HK-2 (cell line): ENCODE results near the gene MAPK10.

Source experiments
- DNase-seq: peaks from one replicate; pipeline ENCODE4 v3.0.0-alpha.2; 2018; ENCODE audit not compliant: unreplicated experiment

The MAPK10 gene

DNA sequence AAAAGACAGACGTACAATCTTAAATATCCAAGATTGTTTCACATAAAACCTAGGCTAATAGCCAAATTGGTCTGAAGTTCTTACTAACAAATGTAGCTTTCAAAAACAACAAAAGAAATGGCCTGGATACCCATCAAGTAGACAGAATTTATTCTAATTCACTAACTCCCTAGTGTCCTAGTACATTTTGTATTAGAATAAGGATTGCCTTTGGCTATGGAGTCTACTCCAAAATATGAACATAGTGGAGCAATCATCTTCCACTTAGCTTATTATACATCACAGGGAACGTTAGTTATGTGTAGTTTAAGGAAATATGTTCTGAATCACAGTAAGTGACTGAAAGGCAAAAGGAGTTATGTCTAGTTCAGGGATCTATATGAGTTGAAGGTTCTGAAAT is 81.7 kb downstream of the MAPK10 start:
- no peak for DNase-seq

DNA sequence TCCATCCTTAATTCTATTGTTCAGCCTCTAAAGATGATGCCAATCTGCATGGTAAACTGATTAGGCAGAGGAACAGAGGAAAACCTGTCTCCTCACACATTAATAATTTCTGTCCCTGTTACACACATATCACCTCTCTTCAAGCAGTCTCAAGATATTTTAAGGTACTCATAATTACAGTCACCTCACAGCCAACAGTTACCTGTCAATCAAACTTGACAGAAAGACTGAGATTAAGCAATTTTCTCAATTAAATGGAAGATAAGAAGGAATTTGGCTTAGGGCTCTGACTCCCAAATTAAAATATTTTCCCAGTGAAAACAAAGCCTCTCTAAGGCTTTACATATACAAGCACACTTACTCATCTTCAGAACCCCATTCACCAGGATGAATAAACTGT is 85.2 kb downstream of the MAPK10 start:
- DNase-seq, result no peak

DNA sequence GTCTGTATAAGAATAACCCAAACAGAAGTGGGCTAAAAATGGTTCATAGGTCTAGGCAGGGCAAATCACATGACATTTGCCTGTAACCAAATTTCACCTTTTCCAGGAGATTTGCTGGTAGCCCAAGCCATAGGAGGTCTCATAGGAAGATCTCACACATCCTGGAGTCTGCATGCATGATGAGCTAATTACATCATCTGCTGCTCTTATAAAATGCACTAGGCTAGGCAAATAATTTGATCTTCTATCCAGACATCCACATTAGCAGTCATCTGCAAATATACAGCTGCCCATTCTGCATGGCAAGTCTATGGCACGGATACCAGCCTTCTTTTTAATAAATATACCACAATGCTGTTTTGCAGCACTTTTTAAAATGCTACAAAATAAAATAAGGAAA is 87.2 kb downstream of the MAPK10 start:
- DNase-seq, result no peak

- no peak for DNase-seq
Measured at GRCh38 chr4:86271057-86271456, 88.8 kb downstream of the MAPK10 start.

DNA sequence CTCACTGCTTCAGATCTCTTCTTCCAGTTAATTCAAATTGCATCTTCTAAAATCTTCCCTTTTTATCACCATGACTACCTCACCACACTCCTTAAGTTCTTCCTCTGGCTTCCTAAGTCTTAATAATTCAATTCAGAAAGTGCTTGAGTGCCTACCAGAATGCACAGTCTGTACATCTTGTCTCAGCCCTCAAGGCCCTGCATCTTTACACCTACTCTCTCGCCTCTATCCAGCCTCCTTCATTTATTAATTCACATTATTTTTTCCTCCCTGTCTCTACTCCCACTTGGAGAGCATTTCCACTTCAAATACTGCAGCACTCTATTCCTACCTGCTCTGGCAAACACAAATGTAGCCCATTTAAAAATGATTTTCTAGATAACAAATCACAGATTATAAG is 90.5 kb downstream of the MAPK10 start:
- DNase-seq, result no peak

DNA sequence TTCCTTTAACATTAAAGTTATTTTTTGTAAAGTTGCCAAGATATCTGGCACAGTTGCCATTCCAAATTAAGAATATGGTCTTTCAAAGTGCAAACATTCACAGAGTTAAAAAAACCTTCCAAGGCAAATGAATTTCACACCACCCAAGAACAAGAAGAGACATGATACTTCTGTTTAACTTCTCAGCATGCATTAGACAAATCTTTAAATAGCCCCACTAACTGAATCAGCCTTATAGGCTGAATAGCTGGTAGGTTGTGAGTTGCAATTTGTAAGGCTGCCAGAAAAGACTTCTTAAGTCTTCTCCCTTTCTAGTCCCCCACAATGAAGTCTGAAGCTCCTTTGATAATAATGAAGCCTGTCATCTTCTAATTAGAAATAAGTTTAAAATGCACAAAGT is 95.6 kb downstream of the MAPK10 start:
- no peak for DNase-seq

DNA sequence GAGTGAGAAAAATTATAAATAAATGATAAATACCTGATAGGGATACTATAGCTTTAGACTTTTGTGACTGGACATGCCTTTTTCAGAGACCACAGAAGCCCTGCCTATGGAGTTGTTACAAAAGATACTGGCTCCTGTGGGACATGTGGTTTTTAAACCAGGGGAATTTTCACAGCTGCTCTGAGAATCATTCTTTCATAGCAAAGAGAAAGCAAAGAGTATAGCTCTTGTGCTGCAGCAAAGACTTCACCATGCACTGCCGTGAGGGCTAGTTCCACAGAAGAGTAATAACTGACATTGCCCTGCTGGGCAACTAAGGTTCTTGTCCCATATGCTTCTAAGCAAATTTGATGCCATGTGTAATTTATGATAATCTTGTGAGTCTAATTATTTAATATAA is 98.2 kb downstream of the MAPK10 start:
- DNase-seq, result no peak

- no peak for DNase-seq
Measured at GRCh38 chr4:86256086-86256485, 103.8 kb downstream of the MAPK10 start.

GRCh38 chr4:86250619-86251018 is 109.2 kb downstream of the MAPK10 start:
- DNase-seq, result no peak

DNA sequence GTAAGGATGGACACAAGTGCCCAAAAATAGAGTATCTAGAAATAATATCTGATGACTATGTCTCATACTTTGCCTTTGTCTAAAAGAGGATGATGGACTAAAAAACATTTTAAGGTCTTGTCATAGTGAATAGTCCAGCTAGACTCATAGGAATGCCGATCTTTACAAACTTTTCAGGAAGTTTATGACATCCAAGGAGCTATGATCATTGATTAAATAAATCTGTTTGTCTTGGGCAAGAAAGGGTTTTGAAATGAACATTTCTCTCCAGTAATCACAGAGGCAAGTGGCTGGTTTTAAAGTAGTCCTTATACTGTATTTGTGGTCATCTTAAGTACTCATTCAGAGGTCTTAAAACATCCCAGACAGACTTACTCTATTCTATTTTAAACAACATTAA is 109.8 kb downstream of the MAPK10 start:
- no peak for DNase-seq

DNA sequence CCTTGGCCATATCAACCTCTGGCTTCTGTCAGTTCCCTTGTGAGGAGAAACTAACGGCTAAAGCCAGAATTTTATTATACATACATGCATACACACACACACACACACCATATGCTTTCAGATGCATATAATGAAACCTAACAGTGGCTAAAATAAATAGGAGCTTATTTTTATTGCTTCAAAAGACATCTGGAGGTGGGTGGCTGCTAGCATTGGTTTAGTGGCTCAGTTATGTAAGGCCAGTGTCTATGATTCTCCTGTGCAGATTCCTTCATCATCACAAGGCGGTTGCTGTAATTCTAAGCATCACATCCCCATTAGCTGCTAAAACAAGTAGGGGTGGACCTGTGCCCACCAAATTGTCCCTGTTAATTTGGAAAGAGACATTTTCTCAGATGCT is 110.8 kb downstream of the MAPK10 start:
- no peak for DNase-seq

GRCh38 chr4:86247906-86248305 is 111.9 kb downstream of the MAPK10 start:
- DNase-seq, result no peak

DNA sequence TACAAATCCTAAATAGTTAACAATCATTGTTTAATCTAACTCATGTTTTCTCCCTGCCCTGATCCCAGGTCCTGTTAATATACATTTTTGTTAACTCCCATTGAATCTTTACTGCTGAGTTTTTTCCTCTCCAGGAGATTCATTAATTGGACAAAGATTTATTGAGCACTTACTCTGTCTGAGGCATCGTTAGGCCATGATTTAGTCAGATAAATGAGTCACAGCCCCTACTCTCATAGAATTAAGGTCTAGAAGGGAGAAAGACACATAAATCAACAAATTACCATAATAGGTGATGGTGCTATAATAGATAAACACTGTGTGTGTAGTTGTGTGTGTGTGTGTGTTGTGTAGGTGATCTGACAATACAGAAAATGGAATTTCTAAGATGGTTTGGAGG is 112.5 kb downstream of the MAPK10 start:
- no peak for DNase-seq

- DNase-seq, result no peak
Measured at GRCh38 chr4:86243750-86244149, 116.1 kb downstream of the MAPK10 start.

DNA sequence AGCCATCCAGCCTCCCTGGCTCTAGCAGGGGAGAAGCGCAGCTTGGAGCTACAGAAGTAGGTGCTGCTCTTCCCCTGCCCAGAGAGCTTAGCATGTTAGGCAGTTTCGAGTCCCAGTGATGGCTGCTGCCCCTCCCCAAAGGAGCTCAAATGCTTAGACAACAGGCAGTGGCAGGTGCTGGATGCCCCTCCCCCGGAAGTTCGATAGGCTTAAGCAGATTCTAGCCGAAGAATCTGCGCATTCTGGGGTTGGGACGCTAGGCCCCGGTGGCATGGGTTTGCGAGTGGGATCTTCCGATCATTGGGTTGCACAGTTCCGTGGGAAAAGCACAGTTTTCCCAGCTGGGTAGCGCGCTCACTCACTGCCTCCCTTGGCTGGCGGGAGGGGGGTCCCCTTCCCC is 117.2 kb downstream of the MAPK10 start:
- no peak for DNase-seq

GRCh38 chr4:86235549-86235948 is 124.3 kb downstream of the MAPK10 start:
- DNase-seq, result no peak

- no peak for DNase-seq
Measured at GRCh38 chr4:86233681-86234080, 126.2 kb downstream of the MAPK10 start.

GRCh38 chr4:86233090-86233489 is 126.8 kb downstream of the MAPK10 start:
- no peak for DNase-seq

DNA sequence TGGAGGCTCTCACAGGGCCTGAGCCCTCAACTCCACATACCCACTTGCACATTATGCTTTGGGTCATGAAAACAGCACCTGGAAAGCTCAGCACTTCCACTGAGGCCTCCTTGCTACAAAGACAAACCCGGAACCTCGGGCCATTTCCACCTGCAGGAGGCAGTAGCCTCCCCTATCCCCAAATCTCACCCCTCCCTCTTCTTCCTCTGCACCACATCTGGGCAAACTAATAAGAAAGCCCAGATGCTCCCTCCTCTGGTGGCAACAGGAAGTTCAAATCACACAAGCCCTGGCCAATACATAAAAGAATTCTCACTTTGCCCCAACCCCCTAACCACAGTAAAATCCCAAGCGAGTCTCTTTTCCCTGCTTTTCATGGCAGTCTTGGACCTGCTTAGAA is 136.4 kb downstream of the MAPK10 start:
- DNase-seq, result peak; percentile 22

- no peak for DNase-seq
Measured at GRCh38 chr4:86221002-86221401, 138.9 kb downstream of the MAPK10 start.

DNA sequence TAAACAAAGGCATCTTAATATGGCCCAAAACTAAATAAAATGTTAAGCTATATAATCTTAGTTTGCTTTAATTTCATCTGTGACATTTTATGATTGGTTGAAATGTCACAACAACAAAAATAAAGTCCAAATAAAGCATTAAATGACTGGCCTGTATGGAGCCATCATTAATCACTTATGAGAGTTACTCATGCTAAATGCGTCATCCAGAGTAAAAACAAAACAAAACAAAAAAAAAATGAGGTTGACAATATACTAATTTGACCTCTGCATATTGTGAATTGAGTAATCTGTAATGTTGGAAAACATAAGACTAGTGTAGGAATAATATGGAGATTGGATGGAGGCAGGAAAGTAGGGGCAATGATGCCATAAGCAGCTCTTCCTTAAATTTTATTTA is 139.7 kb downstream of the MAPK10 start:
- no peak for DNase-seq

DNA sequence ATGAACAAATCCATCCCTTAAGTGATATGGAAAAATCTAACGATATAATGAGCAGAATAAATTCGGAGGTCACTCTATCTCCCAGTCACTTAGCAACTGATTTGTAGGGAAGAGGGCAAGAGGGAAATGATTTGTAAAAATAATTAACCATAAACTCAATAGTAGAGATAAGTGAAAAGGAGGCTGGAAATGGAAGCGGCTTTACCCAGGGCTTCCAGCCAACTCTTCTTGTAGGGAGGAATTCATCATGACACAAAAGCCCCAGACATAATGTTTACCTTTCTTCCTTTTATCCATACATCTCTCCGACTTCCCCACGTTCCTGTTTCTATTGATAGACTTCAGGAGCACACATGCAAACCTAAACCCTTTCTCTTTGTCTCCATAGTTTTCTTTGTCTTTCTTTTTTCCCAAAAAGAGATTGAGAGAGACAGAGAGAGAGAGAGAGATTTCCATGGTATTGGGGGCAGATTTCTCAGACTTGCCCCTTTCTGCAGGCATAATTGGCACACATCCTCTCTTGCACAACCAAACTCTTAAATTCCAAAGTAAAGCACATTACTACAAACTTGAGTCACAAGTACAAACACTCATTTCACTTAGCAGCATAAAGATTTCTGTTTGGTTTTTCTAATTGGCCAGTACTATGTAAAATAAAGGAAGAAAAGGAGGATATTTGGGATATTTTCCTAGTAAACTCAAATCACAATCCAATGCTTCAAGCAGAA is 140.9 kb downstream of the MAPK10 start:
- DNase-seq, result no peak

GRCh38 chr4:86203176-86203575 is 156.7 kb downstream of the MAPK10 start:
- no peak for DNase-seq

GRCh38 chr4:86185659-86186058 is 174.2 kb downstream of the MAPK10 start:
- DNase-seq, result no peak
